ENCODE measurements around the gene GPR132.
A peak's percentile ranks its signal among the peaks of the same experiment; 100 is the strongest.

The GPR132 gene

DNA sequence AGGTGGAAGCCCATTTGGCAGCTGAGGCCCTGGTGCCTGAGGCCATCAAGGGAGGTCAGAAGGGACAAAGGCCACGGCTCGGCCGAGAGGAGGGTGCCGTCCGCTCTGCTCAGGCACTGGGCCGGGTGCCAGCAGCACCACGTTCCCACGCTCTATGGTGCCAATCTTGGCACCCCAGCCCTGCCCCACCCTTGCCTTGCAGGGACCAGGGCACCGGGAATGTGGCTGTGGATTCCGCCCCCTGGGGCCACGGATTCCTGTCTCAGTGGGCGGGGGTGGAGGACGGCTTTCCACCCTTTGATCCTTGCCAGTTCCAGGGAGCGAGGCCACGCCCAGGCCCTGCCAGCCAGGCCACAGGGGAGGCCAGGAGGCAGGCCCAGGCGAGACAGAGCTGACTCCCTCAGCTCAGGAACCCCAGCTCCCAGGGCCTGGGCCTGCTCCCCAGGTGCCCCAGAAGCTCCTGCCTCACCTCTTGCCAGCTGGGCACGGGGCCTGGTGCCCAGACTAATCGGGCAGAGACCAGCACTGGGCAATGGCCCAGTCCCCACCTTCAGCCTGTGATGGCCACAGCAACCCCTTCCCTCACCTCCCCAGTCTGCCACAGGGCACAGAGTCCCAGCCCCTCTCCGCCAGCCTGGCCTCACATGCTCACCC lies 26.4 kb upstream of the GPR132 start:
- Histone ChIP-seq H3K9ac (ENCODE audit: low read depth in 1 of 2, low read length in 2 of 2) (peak overlapping the region; percentile 57 to 64), H3K27me3 (ENCODE audit: control insufficient read depth in 1 of 2, insufficient read depth in 2 of 2, low read length in 2 of 2) (peaks cover 4 to 8% of the 10 kb centered on the region in 2 donors), H3K27ac (ENCODE audit: low read depth, low read length) (peak overlapping the region; percentile 93), H3K36me3 (ENCODE audit: control insufficient read depth in 1 of 2, insufficient read depth in 2 of 2, low read length in 2 of 2) (no peaks in the 10 kb centered on the region), H3K4me1 (ENCODE audit: control insufficient read depth in 1 of 2, insufficient read depth in 2 of 2, low read length in 2 of 2) (peaks cover 31 to 47% of the 10 kb centered on the region in 2 donors), H3K9me3 (ENCODE audit: control insufficient read depth in 1 of 2, low read length in 2 of 2) (no peaks in the 10 kb centered on the region), H3K4me3 (ENCODE audit: low read depth in 1 of 2, low read length in 2 of 2) (peak overlapping the region; percentile 35 to 59)

DNA sequence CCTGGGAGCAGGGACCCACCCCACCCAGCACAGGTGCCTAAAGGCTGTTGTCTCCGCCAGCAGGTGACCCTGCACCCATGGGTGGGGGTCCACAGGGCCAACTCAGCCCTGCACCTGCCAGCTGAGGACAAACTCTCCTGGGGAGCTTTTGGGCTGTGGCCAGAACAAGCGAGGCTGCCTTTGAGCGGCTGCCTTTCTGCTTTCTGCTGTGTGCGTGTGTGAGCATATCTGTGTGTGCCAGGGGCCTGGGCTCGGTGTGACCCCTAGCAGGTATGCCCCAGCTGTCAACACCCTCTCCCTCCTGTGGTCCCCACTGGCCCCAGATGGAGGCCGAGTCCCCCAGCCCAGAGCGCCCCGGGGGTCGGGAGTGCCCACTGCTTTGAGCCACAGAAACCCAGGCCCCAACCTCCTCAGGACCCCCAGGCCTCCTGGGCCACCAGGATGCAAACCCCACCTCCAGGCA lies 25.9 kb upstream of the GPR132 start:
- Histone ChIP-seq H3K9ac (ENCODE audit: low read depth in 1 of 2, low read length in 2 of 2) (no peak overlapping the region), H3K4me3 (ENCODE audit: low read depth in 1 of 2, low read length in 2 of 2) (no peak overlapping the region), H3K36me3 (ENCODE audit: control insufficient read depth in 1 of 2, insufficient read depth in 2 of 2, low read length in 2 of 2) (no peaks in the 10 kb centered on the region), H3K4me1 (ENCODE audit: control insufficient read depth in 1 of 2, insufficient read depth in 2 of 2, low read length in 2 of 2) (peaks cover 31 to 50% of the 10 kb centered on the region in 2 donors), H3K27ac (ENCODE audit: low read depth, low read length) (peak overlapping the region; percentile 44), H3K27me3 (ENCODE audit: control insufficient read depth in 1 of 2, insufficient read depth in 2 of 2, low read length in 2 of 2) (peaks cover 4 to 8% of the 10 kb centered on the region in 2 donors), H3K9me3 (ENCODE audit: control insufficient read depth in 1 of 2, low read length in 2 of 2) (no peaks in the 10 kb centered on the region)

DNA sequence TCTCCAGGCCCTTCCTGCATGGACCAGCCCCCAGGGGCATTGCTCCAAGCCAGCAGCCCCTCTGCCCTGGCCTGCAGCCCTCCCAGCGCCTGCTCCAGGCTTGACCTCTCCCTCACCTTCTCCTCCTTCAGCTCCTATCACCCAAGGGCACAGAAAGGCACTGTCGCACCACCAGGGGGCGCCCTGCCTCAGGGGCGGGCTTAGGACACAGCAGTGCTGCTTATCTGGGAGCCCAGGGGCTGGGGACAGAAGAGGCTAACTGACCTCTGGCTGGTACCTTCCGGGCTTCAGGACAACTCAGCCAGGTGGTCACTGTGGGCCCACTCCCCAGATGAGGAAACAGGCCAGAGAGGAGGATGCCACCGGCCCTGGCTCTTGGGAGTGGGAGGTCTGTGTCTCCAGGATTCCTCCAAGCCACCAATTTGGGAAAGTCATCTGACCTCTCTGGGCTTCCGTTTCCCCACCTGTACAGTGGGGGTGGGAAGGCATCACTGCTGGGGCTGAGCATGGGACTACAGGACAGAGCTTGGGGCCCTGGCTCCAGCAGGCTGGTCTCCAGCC lies 25.3 kb upstream of the GPR132 start:
- H3K36me3 ChIP-seq (ENCODE audit: control insufficient read depth in 1 of 2, insufficient read depth in 2 of 2, low read length in 2 of 2): no peaks in the 10 kb centered on the region
- H3K27ac ChIP-seq (ENCODE audit: low read depth, low read length): peak overlapping the region; percentile 44
- H3K9me3 ChIP-seq (ENCODE audit: control insufficient read depth in 1 of 2, low read length in 2 of 2): no peaks in the 10 kb centered on the region
- H3K27me3 ChIP-seq (ENCODE audit: control insufficient read depth in 1 of 2, insufficient read depth in 2 of 2, low read length in 2 of 2): peaks cover 9 to 13% of the 10 kb centered on the region in 2 donors
- H3K4me1 ChIP-seq (ENCODE audit: control insufficient read depth in 1 of 2, insufficient read depth in 2 of 2, low read length in 2 of 2): peaks cover 31 to 50% of the 10 kb centered on the region in 2 donors
- H3K4me3 ChIP-seq (ENCODE audit: low read depth in 1 of 2, low read length in 2 of 2): no peak overlapping the region
- H3K9ac ChIP-seq (ENCODE audit: low read depth in 1 of 2, low read length in 2 of 2): no peak overlapping the region

DNA sequence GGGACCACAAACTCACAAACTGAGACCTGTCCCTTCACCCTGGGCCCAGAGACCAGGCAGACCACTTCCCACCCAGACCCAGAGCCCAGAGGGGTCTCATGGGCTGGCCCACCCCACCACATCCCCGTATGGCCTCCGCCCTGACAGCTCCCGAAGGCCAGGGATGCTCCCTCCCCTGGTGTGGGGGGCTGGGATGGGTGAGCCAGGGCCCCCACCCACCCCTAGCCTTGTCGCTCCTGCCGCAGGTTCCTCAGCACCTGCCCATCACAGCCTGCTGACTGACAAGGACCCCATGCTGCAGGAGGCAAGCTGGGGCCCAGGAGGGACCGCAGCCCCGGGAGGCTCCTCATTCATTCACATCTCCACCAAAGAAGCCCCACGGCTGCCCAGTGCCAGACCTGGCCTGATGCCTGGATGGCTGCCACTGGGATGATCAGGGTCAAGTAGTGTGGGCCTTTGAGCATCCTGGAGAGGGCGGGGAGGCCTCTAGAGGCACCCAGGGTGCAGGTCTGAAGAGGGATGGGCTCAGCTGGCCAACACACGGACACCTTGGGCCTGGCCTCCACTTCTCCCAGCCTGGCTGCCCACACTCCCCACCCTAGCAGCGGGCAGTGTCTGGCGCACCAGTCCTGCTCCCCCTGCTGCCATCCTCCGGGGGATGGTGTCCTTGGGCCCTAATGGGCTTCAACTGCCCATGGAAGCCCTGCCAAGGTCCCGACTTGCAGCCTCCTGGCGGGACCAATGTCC lies 24.7 kb upstream of the GPR132 start:
- Histone ChIP-seq H3K9me3 (ENCODE audit: control insufficient read depth in 1 of 2, low read length in 2 of 2) (no peaks in the 10 kb centered on the region), H3K27me3 (ENCODE audit: control insufficient read depth in 1 of 2, insufficient read depth in 2 of 2, low read length in 2 of 2) (peaks cover 14 to 19% of the 10 kb centered on the region in 2 donors), H3K9ac (ENCODE audit: low read depth in 1 of 2, low read length in 2 of 2) (no peak overlapping the region), H3K36me3 (ENCODE audit: control insufficient read depth in 1 of 2, insufficient read depth in 2 of 2, low read length in 2 of 2) (no peaks in the 10 kb centered on the region), H3K27ac (ENCODE audit: low read depth, low read length) (no peak overlapping the region), H3K4me3 (ENCODE audit: low read depth in 1 of 2, low read length in 2 of 2) (no peak overlapping the region), H3K4me1 (ENCODE audit: control insufficient read depth in 1 of 2, insufficient read depth in 2 of 2, low read length in 2 of 2) (peaks cover 31 to 50% of the 10 kb centered on the region in 2 donors)

DNA sequence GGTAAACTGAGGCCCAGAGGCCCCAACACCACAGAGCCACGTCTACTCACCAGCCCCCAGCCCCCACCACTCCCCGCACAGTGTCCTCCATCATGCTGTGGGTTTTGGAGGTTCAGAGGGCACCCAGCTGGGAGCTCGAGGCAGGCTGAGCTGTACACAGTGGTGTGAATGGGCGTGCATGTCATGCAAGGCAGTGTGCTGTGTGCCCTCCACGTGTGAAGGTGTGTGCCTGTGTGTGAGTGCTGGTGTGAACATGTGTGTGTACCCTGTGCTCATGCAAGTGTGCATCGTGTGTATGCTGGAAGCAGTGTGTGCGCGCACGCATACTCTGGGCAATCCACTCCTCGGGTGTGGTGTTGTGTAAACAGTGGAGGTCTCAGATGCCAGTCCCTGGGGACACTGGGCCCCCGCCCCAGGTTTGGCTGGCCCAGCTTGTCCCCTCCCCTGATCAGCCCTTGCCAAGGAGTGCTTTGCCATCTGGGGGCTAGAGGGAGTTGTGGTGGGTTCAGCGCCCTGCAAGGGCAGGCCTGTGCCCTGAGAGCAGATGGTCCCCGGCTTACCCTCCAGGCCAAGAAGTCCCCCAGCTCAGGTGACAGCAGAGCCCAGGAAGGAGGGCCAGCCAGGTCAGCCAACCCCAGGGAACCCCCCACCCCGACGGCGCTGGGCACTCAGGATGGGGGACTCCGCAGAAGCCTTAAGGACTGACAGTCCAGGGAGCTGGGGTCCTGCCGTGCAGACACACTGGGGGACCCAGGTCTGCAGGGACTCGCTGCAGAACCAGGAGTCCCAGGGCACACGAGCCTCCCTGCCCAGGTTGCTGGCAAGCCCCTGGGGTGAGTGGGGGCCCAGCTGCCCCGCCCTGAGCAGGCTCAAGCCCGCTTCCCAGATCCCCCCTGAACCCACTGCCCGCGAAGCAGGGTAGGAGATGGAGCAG lies 23.8 kb upstream of the GPR132 start:
- Histone ChIP-seq H3K27me3 (ENCODE audit: control insufficient read depth in 1 of 2, insufficient read depth in 2 of 2, low read length in 2 of 2) (peaks cover 18 to 21% of the 10 kb centered on the region in 2 donors), H3K4me3 (ENCODE audit: low read depth in 1 of 2, low read length in 2 of 2) (no peak overlapping the region), H3K4me1 (ENCODE audit: control insufficient read depth in 1 of 2, insufficient read depth in 2 of 2, low read length in 2 of 2) (peaks cover 27 to 45% of the 10 kb centered on the region in 2 donors)

DNA sequence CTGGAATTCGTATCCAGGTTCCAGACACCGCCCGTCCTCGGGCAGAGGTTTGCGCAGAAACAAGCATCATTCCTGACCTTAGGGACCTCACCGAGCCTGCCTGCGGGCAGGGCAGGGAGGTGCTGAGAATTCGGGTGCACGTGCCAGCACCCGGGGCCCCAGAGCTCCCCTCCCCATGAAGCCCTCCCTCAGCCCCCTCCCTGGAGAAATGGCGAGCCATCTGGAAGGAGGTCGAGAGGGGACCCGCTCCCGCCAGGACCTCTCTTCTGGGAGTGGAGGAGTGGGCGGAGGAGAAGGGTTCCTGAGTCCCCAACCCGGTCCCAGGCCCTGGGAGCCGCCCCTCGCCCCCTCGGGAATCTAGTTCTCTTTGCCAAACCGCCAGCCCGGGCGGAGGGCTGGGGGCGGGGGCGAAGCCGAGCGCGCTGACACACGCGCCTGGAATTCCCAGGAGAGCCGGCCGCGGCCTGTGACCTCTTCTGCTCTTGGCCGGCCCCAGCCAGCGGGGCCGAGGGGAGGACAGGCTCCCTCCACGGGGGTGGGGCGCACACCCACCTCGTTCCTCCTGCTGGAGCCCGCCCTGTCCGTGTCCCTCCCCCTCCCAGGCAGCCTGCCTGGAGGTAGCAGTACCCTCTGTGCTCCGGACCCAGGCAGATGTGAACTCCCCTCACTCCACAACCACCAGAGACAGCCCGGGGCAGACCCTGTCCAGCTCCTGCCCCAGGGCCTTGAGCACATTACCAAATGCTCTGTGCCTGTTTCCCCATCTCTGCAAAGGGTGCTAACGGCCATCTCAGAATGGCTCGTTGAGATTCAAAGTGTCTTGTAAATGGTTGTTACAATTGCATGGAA lies 23.0 kb upstream of the GPR132 start:
- Histone ChIP-seq H3K4me1 (ENCODE audit: control insufficient read depth in 1 of 2, insufficient read depth in 2 of 2, low read length in 2 of 2) (peaks cover 25 to 42% of the 10 kb centered on the region in 2 donors), H3K4me3 (ENCODE audit: low read depth in 1 of 2, low read length in 2 of 2) (peak overlapping the region; percentile 28 to 52), H3K9me3 (ENCODE audit: control insufficient read depth in 1 of 2, low read length in 2 of 2) (no peaks in the 10 kb centered on the region), H3K9ac (ENCODE audit: low read depth in 1 of 2, low read length in 2 of 2) (no peak overlapping the region), H3K36me3 (ENCODE audit: control insufficient read depth in 1 of 2, insufficient read depth in 2 of 2, low read length in 2 of 2) (no peaks in the 10 kb centered on the region), H3K27me3 (ENCODE audit: control insufficient read depth in 1 of 2, insufficient read depth in 2 of 2, low read length in 2 of 2) (peaks cover 18 to 21% of the 10 kb centered on the region in 2 donors), H3K27ac (ENCODE audit: low read depth, low read length) (peak overlapping the region; percentile 32)

More for the DNA sequence above, 23.8 kb upstream of the GPR132 start:
- Histone ChIP-seq H3K27ac (ENCODE audit: low read depth, low read length) (no peak overlapping the region), H3K9ac (ENCODE audit: low read depth in 1 of 2, low read length in 2 of 2) (no peak overlapping the region), H3K36me3 (ENCODE audit: control insufficient read depth in 1 of 2, insufficient read depth in 2 of 2, low read length in 2 of 2) (no peaks in the 10 kb centered on the region), H3K9me3 (ENCODE audit: control insufficient read depth in 1 of 2, low read length in 2 of 2) (no peaks in the 10 kb centered on the region)

DNA sequence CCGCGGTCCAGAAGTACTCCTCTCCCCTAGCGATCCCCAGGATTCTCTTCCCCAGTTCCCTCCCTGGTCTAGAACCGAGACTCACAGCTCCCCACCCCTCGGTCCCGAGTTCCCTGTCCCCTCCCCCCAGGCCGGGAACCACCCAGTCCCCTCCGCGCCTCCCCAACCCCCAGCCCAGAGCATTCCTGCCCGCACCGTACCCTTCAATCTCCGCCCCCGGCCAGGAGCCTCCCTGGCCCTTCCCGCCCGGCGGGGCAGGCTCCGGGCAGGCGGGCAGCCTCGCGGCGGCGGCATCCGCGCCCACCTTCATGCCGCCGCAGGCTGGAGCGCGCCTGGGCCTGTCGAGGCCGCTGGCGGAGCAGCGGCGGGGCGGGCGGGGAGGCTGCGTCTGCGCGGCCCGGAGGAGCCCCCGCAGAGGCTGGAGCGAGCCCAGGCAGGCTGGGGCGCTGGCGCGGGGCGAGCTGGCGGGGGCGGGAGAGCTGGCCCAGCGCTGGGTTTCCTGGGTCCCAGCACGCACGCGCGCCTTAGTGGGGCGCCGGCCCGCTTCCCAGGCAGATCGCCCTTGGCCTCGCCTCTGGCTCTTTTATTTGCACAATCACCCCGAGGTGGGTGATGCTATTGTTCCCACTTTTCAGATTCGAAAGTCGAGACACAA lies 22.2 kb upstream of the GPR132 start:
- Histone ChIP-seq H3K4me1 (ENCODE audit: control insufficient read depth in 1 of 2, insufficient read depth in 2 of 2, low read length in 2 of 2) (peaks cover 23 to 37% of the 10 kb centered on the region in 2 donors), H3K9me3 (ENCODE audit: control insufficient read depth in 1 of 2, low read length in 2 of 2) (no peaks in the 10 kb centered on the region), H3K36me3 (ENCODE audit: control insufficient read depth in 1 of 2, insufficient read depth in 2 of 2, low read length in 2 of 2) (no peaks in the 10 kb centered on the region), H3K27me3 (ENCODE audit: control insufficient read depth in 1 of 2, insufficient read depth in 2 of 2, low read length in 2 of 2) (peaks cover 18 to 21% of the 10 kb centered on the region in 2 donors), H3K4me3 (ENCODE audit: low read depth in 1 of 2, low read length in 2 of 2) (peak overlapping the region; percentile 55), H3K9ac (ENCODE audit: low read depth in 1 of 2, low read length in 2 of 2) (no peak overlapping the region), H3K27ac (ENCODE audit: low read depth, low read length) (no peak overlapping the region)

DNA sequence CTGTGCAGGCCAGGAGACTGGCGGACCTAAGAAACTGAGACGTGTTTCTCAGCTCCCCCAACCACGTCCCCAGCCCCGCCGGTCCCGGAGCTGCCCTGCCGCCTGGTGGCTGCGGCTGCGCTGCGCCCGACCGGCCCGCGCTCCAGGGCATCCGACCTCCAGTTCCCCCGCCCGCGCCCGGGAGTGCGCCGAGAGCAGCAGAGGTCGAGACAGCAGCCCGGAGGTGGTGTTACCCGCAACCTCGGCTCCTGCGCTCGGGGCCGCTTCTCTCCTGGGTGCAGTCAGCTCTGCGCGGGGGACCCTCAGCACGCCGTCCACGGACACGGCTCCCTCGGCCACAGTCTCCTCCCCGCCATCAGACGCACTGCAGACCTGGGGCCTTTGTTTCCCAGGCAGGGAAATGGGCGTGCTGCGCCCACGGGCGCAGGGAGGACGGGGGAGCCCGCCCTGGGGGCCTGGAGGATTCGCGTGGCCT lies 21.6 kb upstream of the GPR132 start:
- H3K4me3 ChIP-seq (ENCODE audit: low read depth in 1 of 2, low read length in 2 of 2): peak overlapping the region; percentile 55
- peaks cover 18 to 21% of the 10 kb centered on the region in 2 donors for H3K27me3 ChIP-seq (ENCODE audit: control insufficient read depth in 1 of 2, insufficient read depth in 2 of 2, low read length in 2 of 2)
- H3K27ac ChIP-seq (ENCODE audit: low read depth, low read length): no peak overlapping the region
- H3K4me1 ChIP-seq (ENCODE audit: control insufficient read depth in 1 of 2, insufficient read depth in 2 of 2, low read length in 2 of 2): peaks cover 17 to 31% of the 10 kb centered on the region in 2 donors
- no peak overlapping the region for H3K9ac ChIP-seq (ENCODE audit: low read depth in 1 of 2, low read length in 2 of 2)
- H3K9me3 ChIP-seq (ENCODE audit: control insufficient read depth in 1 of 2, low read length in 2 of 2): no peaks in the 10 kb centered on the region
- no peaks in the 10 kb centered on the region for H3K36me3 ChIP-seq (ENCODE audit: control insufficient read depth in 1 of 2, insufficient read depth in 2 of 2, low read length in 2 of 2)

All from duodenal mucosa (tissue), 2 donors.